Stimulated activated CD4-positive, alpha-beta T cell treated with anti-CD3 and anti-CD28 coated beads, Interleukin-15, amount 100 ng/mL, for 48 hours (primary cell): Measurements from ENCODE around the gene MAP7D1.
"Not testable (repeated sequence)": the region's sequence is repeated elsewhere in the genome, so short reads cannot be mapped to it uniquely, and the experiment has no call there.

Experiments used
- DNase-seq, 2 donors: peaks; one replicate each; pipeline ENCODE4 v3.0.0-alpha.2; 2020; ENCODE audit warnings: low read depth in 2 of 2

The MAP7D1 gene

GRCh38 chr1:36199934-36200741 lies 44.2 kb downstream of the MAP7D1 start:
- no peak for DNase-seq

GRCh38 chr1:36203027-36203553 lies 47.1 kb downstream of the MAP7D1 start:
- DNase-seq: no peak

GRCh38 chr1:36203554-36204346 lies 47.8 kb downstream of the MAP7D1 start:
- DNase-seq: no peak

- no peak for DNase-seq
These were observed 48.5 kb downstream of the MAP7D1 start for GRCh38 chr1:36204347-36204909.

- DNase-seq: no peak
These were observed 50.4 kb downstream of the MAP7D1 start for GRCh38 chr1:36206323-36206858.

- no peak for DNase-seq
These were observed 51.4 kb downstream of the MAP7D1 start for GRCh38 chr1:36207339-36207738.

- no peak for DNase-seq
These were observed 53.2 kb downstream of the MAP7D1 start for GRCh38 chr1:36208978-36209703.

- DNase-seq: no peak
These were observed 55.3 kb downstream of the MAP7D1 start for GRCh38 chr1:36211307-36211706.

GRCh38 chr1:36211841-36212240 lies 55.9 kb downstream of the MAP7D1 start:
- DNase-seq: no peak

GRCh38 chr1:36212782-36213181 lies 56.8 kb downstream of the MAP7D1 start:
- DNase-seq: no peak

GRCh38 chr1:36217670-36218069 lies 61.7 kb downstream of the MAP7D1 start:
- DNase-seq: no peak

GRCh38 chr1:36221901-36222300 lies 65.9 kb downstream of the MAP7D1 start:
- not testable (repeated sequence) for DNase-seq

- DNase-seq: no peak
These were observed 66.8 kb downstream of the MAP7D1 start for GRCh38 chr1:36222481-36223380.

- peak; percentile 4 to 6 for DNase-seq
These were observed 67.5 kb downstream of the MAP7D1 start for GRCh38 chr1:36223381-36223995.

GRCh38 chr1:36223996-36224536 lies 68.1 kb downstream of the MAP7D1 start, which contains the start of gene THRAP3:
Gene THRAP3, plus strand, starts transcription at chr1:36224443. Its CDS starts 58,121 bp downstream, at chr1:36282564.
- DNase-seq: peak; percentile 99

GRCh38 chr1:36224537-36225282 lies 68.8 kb downstream of the MAP7D1 start:
- DNase-seq: peak in 1 of 2 donors; percentile 71

GRCh38 chr1:36225283-36225899 lies 69.4 kb downstream of the MAP7D1 start:
- no peak for DNase-seq

GRCh38 chr1:36230279-36230678 lies 74.3 kb downstream of the MAP7D1 start:
- DNase-seq: not testable (repeated sequence)
